ENCODE results near the gene MEIS1.

MEIS1 gene

GRCh38 chr2:66575625-66576310 is 140.8 kb downstream of the MEIS1 start:
- H4K20me1 ChIP-seq (ENCODE audit: insufficient read depth, low read length), result no peaks in the 10 kb centered on the region
- no peak overlapping the region for H3K27ac ChIP-seq (ENCODE audit: low read length)

GRCh38 chr2:66576311-66576560 is 141.3 kb downstream of the MEIS1 start:
- no peaks in the 10 kb centered on the region for H3K9me3 ChIP-seq (replicated peaks; ENCODE audit: insufficient read depth, low read length)
- no peak overlapping the region for H3K9ac ChIP-seq (ENCODE audit: low read length)
- H3F3A ChIP-seq (ENCODE audit: insufficient read depth, low read length), result no peaks in the 10 kb centered on the region
- no peak for DNase-seq
- no peaks in the 10 kb centered on the region for H3K79me2 ChIP-seq (ENCODE audit: low read length)
- H2AFZ ChIP-seq (ENCODE audit: low read length), result no peak overlapping the region
- H4K20me1 ChIP-seq (ENCODE audit: insufficient read depth, low read length), result no peaks in the 10 kb centered on the region
- no peaks in the 10 kb centered on the region for H3K4me1 ChIP-seq (ENCODE audit: low read length)
- H3K9me2 ChIP-seq (replicated peaks; ENCODE audit: insufficient read depth, low read length), result no peaks in the 10 kb centered on the region
- TF ChIP-seq CTCF (IDR thresholded peaks at IDR 0.05; ENCODE audit: low read length) (no peak), EZH2phosphoT487 (IDR thresholded peaks at IDR 0.05; ENCODE audit: low read length) (no peak), EZH2 (optimal IDR thresholded peaks at IDR 0.05; ENCODE audit: low read depth, low read length) (no peak)
- H3K4me2 ChIP-seq (ENCODE audit: low read depth, low read length), result no peak overlapping the region
- H3K27ac ChIP-seq (ENCODE audit: low read length), result no peak overlapping the region
- no peaks in the 10 kb centered on the region for H3K27me3 ChIP-seq (replicated peaks; ENCODE audit: insufficient read depth, low read length)
- no peak overlapping the region for H3K4me3 ChIP-seq (ENCODE audit: low read length)
- H3K36me3 ChIP-seq (replicated peaks; ENCODE audit: insufficient read depth, low read length), result no peaks in the 10 kb centered on the region

More at GRCh38 chr2:66575625-66576310, 140.8 kb downstream of the MEIS1 start:
- Histone ChIP-seq H3K27me3 (replicated peaks; ENCODE audit: insufficient read depth, low read length) (no peaks in the 10 kb centered on the region), H2AFZ (ENCODE audit: low read length) (no peak overlapping the region), H3K9ac (ENCODE audit: low read length) (no peak overlapping the region), H3F3A (ENCODE audit: insufficient read depth, low read length) (no peaks in the 10 kb centered on the region), H3K9me3 (replicated peaks; ENCODE audit: insufficient read depth, low read length) (no peaks in the 10 kb centered on the region), H3K36me3 (replicated peaks; ENCODE audit: insufficient read depth, low read length) (no peaks in the 10 kb centered on the region), H3K4me3 (ENCODE audit: low read length) (no peak overlapping the region), H3K79me2 (ENCODE audit: low read length) (no peaks in the 10 kb centered on the region), H3K4me2 (ENCODE audit: low read depth, low read length) (no peak overlapping the region), H3K9me2 (replicated peaks; ENCODE audit: insufficient read depth, low read length) (no peaks in the 10 kb centered on the region), H3K4me1 (ENCODE audit: low read length) (no peaks in the 10 kb centered on the region)
- no peak for DNase-seq
- TF ChIP-seq EZH2phosphoT487 (IDR thresholded peaks at IDR 0.05; ENCODE audit: low read length), result no peak
- no peak for TF ChIP-seq EZH2 (optimal IDR thresholded peaks at IDR 0.05; ENCODE audit: low read depth, low read length)
- TF ChIP-seq CTCF (IDR thresholded peaks at IDR 0.05; ENCODE audit: low read length), result no peak

DNA sequence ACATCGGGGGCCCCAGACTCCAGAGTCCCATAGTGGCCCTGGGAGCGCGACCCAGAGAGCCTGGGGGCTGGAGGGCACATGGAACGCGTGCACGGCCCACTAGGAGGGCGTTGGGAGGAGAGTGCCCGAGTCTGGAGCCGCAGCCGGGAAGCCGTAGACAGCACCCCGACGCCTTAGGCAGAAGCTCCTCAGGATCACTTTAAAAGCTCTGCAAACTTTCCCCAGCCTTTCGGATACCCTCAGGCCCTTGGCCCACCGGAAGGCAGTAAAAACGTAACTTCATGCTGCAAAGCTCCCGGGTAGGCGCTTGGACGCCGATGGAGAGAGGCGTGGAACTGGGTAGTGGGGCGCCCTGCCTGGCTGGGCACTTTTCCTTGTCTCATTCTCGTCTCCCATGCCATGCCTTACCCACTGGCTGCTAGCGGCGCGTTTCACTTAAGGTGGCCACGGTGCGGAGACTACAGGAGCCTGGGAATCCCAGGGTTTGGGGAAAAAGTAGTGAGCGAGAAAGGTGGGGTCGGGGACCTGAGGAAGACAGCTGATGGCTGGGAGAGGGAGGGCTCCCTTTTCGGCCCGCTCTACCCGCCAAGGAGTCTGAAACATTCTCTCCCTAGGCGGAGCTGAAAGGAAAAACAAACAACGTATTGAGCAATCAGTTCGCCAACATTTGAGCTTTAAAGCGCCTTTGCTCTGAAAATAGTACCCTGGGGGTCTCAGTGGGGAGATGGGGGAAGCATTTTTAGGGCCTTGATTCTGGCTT is 141.8 kb downstream of the MEIS1 start:
- no peaks in the 10 kb centered on the region for H3K79me2 ChIP-seq (ENCODE audit: low read length)
- no peak overlapping the region for H3K4me2 ChIP-seq (ENCODE audit: low read depth, low read length)
- no peak overlapping the region for H3K9ac ChIP-seq (ENCODE audit: low read length)
- no peaks in the 10 kb centered on the region for H3K9me2 ChIP-seq (replicated peaks; ENCODE audit: insufficient read depth, low read length)
- H3K4me3 ChIP-seq (ENCODE audit: low read length), result no peak overlapping the region
- no peaks in the 10 kb centered on the region for H3K9me3 ChIP-seq (replicated peaks; ENCODE audit: insufficient read depth, low read length)
- no peaks in the 10 kb centered on the region for H3K27me3 ChIP-seq (replicated peaks; ENCODE audit: insufficient read depth, low read length)
- no peaks in the 10 kb centered on the region for H4K20me1 ChIP-seq (ENCODE audit: insufficient read depth, low read length)
- no peak overlapping the region for H3K27ac ChIP-seq (ENCODE audit: low read length)
- no peaks in the 10 kb centered on the region for H3K4me1 ChIP-seq (ENCODE audit: low read length)
- no peaks in the 10 kb centered on the region for H3K36me3 ChIP-seq (replicated peaks; ENCODE audit: insufficient read depth, low read length)
- H3F3A ChIP-seq (ENCODE audit: insufficient read depth, low read length), result no peaks in the 10 kb centered on the region
- no peak overlapping the region for H2AFZ ChIP-seq (ENCODE audit: low read length)
- TF ChIP-seq CTCF (IDR thresholded peaks at IDR 0.05; ENCODE audit: low read length), result no peak
- no peak for TF ChIP-seq EZH2 (optimal IDR thresholded peaks at IDR 0.05; ENCODE audit: low read depth, low read length)
- TF ChIP-seq EZH2phosphoT487 (IDR thresholded peaks at IDR 0.05; ENCODE audit: low read length), result no peak
- no peak for DNase-seq
